Type B pancreatic cell (in vitro differentiated cells): ENCODE data around the gene ARHGAP23. TPM values are rescaled to one million over a fixed set of nuclear protein-coding genes. Genes with fewer than 3 reads are reported as not detected.
A peak's percentile ranks its signal among the peaks of the same experiment; 100 is the strongest.
"Not testable (repeated sequence)": the region's sequence is repeated elsewhere in the genome, so short reads cannot be mapped to it uniquely, and the experiment has no call there.

Source experiments
- DNase-seq: peaks from one replicate; pipeline ENCODE4 v3.0.0; 2021; ENCODE audit warnings: mixed read lengths; ENCODE audit not compliant: unreplicated experiment; ENCODE audit errors: extremely low spot score
- H3K27ac Mint-ChIP-seq: 2 replicates; pipeline ENCODE4 v1.8.0; 2021; ENCODE audit warnings: mild to moderate bottlenecking, mixed read lengths
- H3K27me3 Mint-ChIP-seq: 2 replicates; pipeline ENCODE4 v1.8.0; 2021; ENCODE audit warnings: mixed read lengths
- H3K36me3 Mint-ChIP-seq: 2 replicates; pipeline ENCODE4 v1.8.0; 2021; ENCODE audit warnings: mixed read lengths
- H3K4me1 Mint-ChIP-seq: one replicate; pipeline ENCODE4 v1.8.0; 2021; ENCODE audit warnings: mixed read lengths; ENCODE audit not compliant: unreplicated experiment
- H3K4me3 Mint-ChIP-seq: 2 replicates; pipeline ENCODE4 v1.8.0; 2021; ENCODE audit warnings: mild to moderate bottlenecking, mixed read lengths
- H3K9me3 Mint-ChIP-seq: 2 replicates; pipeline ENCODE4 v1.8.0; 2021; ENCODE audit warnings: mixed read lengths
- total RNA-seq: library from RNA; stranded (reverse); gene quantifications from 2 replicates; pipeline ENCODE4 v1.2.1, GENCODE V29; 2021; ENCODE audit warnings: low replicate concordance
- TF ChIP-seq, protein P1 (sequence below): fragments of 200-600 bp; sonication (generic); conservative IDR thresholded peaks from 2 replicates; pipeline ENCODE4 v1.5.0; 2021; ENCODE audit warnings: antibody characterized with exemption, mild to moderate bottlenecking

The ARHGAP23 gene
- total RNA-seq, 1 donor from 2014 or later: 114 TPM

DNA sequence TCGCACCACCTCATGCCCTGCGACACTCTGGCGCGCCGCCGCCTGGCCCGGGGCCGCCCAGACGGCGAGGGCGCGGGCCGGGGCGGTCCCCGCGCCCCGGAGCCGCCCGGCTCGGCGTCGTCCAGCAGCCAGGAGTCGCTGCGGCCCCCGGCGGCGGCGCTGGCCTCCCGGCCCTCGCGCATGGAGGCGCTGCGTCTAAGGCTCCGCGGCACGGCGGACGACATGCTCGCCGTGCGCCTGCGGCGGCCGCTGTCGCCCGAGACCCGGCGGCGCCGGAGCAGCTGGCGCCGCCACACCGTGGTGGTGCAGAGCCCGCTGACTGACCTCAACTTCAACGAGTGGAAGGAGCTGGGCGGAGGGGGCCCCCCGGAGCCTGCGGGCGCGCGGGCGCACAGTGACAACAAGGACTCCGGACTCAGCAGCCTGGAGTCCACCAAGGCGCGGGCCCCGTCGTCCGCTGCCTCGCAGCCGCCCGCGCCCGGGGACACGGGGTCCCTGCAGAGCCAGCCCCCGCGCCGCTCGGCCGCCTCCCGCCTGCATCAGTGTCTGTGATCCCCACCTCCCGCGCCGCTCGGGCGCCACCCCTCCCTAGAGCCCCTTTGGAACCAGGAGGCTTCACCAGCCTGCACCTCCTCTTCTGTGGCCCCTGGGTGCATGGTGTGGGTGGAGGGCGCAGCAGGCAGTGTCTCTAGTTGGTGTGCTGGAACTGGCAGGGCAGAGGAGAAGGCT, 82.3 kb downstream of the ARHGAP23 start:
- Mint-ChIP-seq H3K27me3 (peaks cover 39% of the 10 kb centered on the region), H3K27ac (peak overlapping the region; percentile 88), H3K9me3 (no peaks in the 10 kb centered on the region), H3K4me3 (peak overlapping the region; percentile 76), H3K4me1 (peaks cover 6% of the 10 kb centered on the region), H3K36me3 (peaks cover 9% of the 10 kb centered on the region)
- DNase-seq: no peak
- TF ChIP-seq, protein P1, sequence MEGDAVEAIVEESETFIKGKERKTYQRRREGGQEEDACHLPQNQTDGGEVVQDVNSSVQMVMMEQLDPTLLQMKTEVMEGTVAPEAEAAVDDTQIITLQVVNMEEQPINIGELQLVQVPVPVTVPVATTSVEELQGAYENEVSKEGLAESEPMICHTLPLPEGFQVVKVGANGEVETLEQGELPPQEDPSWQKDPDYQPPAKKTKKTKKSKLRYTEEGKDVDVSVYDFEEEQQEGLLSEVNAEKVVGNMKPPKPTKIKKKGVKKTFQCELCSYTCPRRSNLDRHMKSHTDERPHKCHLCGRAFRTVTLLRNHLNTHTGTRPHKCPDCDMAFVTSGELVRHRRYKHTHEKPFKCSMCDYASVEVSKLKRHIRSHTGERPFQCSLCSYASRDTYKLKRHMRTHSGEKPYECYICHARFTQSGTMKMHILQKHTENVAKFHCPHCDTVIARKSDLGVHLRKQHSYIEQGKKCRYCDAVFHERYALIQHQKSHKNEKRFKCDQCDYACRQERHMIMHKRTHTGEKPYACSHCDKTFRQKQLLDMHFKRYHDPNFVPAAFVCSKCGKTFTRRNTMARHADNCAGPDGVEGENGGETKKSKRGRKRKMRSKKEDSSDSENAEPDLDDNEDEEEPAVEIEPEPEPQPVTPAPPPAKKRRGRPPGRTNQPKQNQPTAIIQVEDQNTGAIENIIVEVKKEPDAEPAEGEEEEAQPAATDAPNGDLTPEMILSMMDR: peak; percentile 15

DNA sequence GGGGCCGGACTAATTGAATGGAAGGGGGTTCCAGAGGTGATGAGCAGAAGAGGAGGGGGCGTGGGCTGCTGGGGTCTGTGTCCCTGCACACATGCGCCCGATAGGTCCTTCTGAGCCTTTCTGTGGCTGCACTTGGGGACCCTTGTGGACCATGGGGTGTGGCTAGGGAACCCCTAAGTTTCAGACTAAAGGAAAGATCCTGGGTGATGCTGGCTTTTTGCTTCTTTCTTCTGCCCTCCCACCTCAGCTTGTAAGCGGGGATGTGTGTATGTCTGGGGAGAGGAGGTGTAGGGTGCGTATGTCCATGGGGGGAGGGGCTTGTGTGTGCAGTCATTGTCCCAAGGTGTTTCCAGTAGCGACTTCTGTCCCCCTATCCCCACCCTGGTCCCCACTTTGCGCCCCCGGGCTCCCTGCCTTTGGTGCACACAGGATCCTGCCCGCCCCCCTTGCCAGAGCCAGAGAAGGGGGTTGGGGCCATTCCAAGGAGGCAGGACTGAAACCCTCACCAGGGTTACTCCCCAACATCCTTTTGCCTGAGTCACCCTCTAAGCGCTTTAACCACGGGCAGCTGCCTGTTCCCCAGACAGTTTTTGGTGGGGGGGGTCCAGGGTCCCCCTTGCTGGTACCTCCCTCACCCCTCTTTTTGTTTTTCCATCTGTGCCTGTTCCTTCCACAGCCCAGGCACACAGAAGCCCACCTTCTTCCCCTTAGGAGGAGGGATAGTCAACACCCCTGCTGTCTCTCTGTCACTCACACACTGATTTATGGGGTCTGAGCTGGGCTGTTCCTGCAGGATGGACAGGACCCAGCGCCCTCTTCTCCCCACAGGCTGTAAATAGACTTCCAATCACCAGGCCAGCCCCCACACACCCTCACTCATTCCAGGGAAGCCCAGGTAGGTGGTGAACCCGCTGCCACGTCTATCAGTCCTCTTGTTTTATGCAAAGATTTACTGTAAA, 83.2 kb downstream of the ARHGAP23 start:
- Mint-ChIP-seq H3K27ac (peak overlapping the region; percentile 88), H3K27me3 (peaks cover 39% of the 10 kb centered on the region), H3K4me3 (peak overlapping the region; percentile 76), H3K4me1 (peaks cover 6% of the 10 kb centered on the region), H3K36me3 (peaks cover 9% of the 10 kb centered on the region), H3K9me3 (no peaks in the 10 kb centered on the region)
- DNase-seq: no peak
- TF ChIP-seq, protein P1: no peak

DNA sequence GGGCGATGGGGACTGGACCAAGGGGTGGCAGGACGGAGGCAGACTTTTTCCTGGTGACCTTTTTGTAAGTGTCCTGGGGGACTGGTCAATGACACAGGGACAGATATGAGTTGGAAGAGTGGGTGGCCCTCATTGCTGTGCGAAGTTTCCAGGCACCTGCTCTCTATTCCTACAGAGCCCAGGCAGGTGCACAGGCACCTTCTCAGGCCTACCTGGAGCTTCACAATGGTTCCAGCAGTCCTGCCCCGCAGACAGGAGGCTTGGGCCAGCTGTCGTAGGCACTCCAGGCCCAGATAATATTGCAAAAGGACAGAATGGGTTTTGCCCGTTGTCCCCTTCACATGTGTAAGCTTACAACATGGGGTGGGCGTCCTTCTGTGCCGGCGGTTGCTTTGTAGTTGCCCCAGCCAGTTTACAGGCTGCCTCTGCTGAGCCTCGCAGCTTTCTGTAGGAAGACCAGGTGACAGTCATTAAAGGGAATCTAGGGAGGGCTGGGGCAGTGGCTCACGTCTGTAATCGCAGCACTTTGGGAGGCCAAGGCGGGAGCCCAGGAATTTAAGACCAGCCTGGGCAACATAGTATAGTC, 84.3 kb downstream of the ARHGAP23 start:
- peaks cover 9% of the 10 kb centered on the region for H3K36me3 Mint-ChIP-seq
- TF ChIP-seq, protein P1: no peak

GRCh38 chr17:38526526-38526925, 98.3 kb downstream of the ARHGAP23 start:
- not testable (repeated sequence) for H3K27ac Mint-ChIP-seq, H3K4me3 Mint-ChIP-seq, H3K9me3 Mint-ChIP-seq, DNase-seq, H3K36me3 Mint-ChIP-seq, H3K4me1 Mint-ChIP-seq
- peaks cover 18% of the 10 kb centered on the region for H3K27me3 Mint-ChIP-seq

More for the DNA sequence above, 84.3 kb downstream of the ARHGAP23 start:
- Mint-ChIP-seq H3K4me1 (peaks cover 6% of the 10 kb centered on the region), H3K27me3 (peaks cover 38% of the 10 kb centered on the region), H3K9me3 (no peaks in the 10 kb centered on the region), H3K27ac (peak overlapping the region; percentile 88), H3K4me3 (peak overlapping the region; percentile 39)
- DNase-seq: no peak

- DNase-seq, H3K36me3 Mint-ChIP-seq, H3K9me3 Mint-ChIP-seq, H3K4me3 Mint-ChIP-seq: not testable (repeated sequence)
- Mint-ChIP-seq H3K4me1 (peaks cover 15% of the 10 kb centered on the region), H3K27ac (peak overlapping the region; percentile 54), H3K27me3 (peaks cover 24% of the 10 kb centered on the region)
These were observed 99.9 kb downstream of the ARHGAP23 start for GRCh38 chr17:38528141-38528540.

DNA sequence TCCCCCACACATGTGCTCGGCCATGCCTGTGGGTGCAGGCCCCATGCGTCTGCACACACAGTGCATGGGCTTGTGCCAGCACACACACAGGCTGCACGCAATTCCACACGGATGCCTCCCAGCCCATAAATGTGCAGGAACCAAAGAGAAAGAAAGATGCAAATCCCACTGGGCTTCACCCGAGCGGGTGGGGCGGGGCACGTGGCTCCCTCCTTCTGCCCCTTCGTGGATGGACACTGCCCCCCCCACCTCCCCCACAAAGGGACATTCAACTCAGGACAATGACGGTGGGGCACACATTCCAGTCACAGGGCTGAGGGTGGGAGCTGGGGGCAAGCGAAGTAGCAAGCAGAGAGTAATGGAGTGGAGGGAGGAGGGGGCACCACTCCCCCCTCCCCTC, 102.6 kb downstream of the ARHGAP23 start:
- not testable (repeated sequence) for H3K36me3 Mint-ChIP-seq, DNase-seq, H3K27ac Mint-ChIP-seq, H3K4me3 Mint-ChIP-seq, H3K9me3 Mint-ChIP-seq
- Mint-ChIP-seq H3K27me3 (peaks cover 34% of the 10 kb centered on the region), H3K4me1 (peaks cover 20% of the 10 kb centered on the region)

- not testable (repeated sequence) for H3K4me3 Mint-ChIP-seq, H3K36me3 Mint-ChIP-seq, DNase-seq, H3K27ac Mint-ChIP-seq, H3K9me3 Mint-ChIP-seq
- Mint-ChIP-seq H3K4me1 (peaks cover 27% of the 10 kb centered on the region), H3K27me3 (peaks cover 34% of the 10 kb centered on the region)
These were observed 103.5 kb downstream of the ARHGAP23 start for GRCh38 chr17:38531761-38532160.
